IPS-NIHi11 (cell line): ENCODE data around the gene TMEM41B.
"Not testable (repeated sequence)": the region's sequence is repeated elsewhere in the genome, so short reads cannot be mapped to it uniquely, and the experiment has no call there.

Experiments used
- DNase-seq: peaks from one replicate; pipeline ENCODE4 v3.0.0; 2012; ENCODE audit warnings: mixed read lengths, low spot score

TMEM41B gene

DNA sequence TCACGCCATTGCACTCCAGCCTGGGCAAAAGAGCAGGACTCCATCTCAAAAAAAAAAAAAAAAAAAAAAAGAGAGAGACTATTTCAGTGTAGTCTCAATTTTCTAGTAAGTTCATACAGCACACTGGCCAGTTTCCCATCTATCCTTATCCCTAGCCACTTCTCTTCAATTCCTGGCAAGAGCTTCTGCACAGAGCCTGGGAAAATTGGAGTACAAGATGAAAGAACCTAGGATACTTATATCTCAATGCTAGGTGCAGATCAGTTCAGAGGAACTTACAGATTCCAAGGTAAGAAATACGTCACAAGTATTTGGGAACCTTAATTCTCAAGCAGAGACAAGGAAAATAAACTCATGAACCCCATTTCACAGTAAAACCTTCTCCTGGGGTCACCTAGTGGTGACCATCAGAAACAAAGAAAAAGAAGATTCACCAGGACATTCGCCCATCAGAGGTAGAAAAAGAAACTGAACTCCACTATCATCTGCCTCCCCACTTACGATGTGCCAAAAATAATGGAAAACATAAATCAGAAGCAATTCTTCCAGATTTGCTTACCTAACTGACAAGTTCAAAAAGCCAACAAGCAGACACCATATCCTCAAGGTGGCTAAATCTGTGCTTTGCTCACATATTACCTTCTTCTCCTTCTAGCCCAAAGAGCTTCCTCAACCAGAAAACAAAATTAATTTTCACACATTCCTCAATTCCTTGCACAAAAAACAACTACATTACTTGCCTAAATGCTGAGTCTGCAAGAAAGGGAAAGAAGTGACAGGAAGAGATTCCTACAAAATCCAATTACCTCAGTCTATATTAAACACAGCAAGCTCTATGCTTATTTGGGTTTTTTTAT, 54.2 kb downstream of the TMEM41B start:
- DNase-seq: no peak

DNA sequence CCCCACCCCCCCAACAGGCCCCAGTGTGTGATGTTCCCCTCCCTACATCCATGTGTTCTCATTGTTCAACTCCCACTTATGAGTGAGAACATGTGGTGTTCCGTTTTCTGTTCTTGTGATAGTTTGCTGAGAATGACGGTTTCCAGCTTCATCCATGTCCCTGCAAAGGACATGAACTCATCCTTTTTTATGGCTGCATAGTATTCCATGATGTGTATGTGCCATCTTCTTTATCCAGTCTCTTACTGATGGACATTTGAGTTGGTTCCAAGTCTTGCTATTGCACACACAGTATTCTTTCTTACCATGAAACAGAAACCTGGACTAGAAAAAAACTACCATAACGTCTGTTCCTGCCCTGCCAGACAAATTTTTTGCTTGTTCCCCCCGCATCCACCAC, 56.1 kb downstream of the TMEM41B start:
- not testable (repeated sequence) for DNase-seq

- no peak for DNase-seq
Observed at GRCh38 chr11:9254416-9254815, 60.0 kb downstream of the TMEM41B start.

DNA sequence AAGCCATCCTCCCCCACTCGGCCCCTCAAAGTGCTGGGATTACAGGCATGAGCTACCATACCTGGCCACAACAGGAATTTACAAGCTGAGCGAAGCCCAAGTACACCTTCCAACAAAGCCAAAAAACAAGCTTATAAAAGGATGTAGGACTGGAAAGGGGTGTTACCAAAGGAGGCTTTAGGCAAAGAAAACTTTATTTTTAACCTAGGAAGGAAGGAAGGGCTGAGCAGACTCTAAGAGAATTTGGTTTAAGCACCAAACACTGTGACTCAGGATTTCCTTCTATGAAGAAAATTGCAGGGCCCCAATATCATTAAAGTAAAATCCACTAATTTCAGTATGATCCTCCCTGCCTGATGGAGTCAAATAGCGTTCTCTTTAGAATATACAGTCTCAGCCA, 61.3 kb downstream of the TMEM41B start:
- DNase-seq: no peak

DNA sequence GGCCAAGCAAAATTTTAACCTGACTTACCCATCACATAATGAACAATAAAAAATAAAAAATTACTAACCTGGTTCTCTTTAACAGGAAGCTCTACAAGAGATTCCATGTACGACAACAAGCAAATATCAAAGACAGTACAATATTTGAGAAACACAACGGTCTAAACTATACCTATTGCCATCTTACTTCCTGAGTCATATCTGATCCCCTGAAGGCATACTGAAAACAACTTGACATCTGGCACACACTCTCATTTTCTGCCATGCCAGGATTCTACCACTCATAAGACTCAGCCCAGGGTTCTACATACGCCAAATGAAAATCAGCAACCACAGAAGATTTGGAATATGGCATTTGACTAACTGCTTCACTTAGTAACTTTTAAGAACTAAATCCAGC, 63.1 kb downstream of the TMEM41B start:
- no peak for DNase-seq

DNA sequence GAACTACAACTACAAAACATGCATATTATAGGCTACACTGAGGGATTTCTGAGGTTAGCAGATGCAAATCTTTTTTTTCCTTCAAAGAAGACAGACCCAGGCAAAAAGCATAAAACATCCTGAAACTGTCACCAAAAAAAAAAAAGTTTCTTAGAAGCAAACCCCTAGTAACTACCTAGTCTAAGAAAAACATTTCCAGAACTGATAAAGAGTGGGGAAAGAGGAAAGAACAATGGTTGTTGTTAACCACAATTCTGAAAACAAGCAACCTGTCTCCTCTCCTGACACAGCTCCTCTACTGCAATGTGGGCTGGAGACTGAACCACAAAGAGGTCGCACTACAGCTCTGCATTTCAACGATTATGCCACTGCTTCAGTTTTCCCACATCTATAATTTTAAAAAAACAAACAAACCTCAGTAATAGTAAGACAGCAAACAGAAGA, 64.2 kb downstream of the TMEM41B start:
- DNase-seq: no peak

- no peak for DNase-seq
Observed at GRCh38 chr11:9249252-9249651, 65.1 kb downstream of the TMEM41B start.

- no peak for DNase-seq
Observed at GRCh38 chr11:9247863-9248262, 66.5 kb downstream of the TMEM41B start.

DNA sequence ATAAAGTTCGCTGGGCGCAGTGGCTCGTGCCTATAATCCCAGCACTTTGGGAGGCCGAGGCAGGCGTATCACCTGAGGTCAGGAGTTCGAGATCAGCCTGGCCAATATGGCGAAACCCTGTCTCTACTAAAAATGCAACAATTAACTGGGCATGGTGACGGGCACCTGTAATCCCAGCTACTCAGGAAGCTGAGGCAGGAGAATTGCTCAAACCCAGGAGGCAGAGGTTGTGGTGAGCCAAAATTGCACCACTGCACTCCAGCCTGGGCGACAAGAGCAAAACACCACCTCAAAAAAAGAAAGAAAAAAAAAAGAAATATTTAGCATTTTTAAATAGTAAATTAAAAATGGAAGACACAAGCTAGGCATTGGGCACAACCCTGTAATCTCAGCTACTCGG, 78.2 kb downstream of the TMEM41B start:
- not testable (repeated sequence) for DNase-seq

DNA sequence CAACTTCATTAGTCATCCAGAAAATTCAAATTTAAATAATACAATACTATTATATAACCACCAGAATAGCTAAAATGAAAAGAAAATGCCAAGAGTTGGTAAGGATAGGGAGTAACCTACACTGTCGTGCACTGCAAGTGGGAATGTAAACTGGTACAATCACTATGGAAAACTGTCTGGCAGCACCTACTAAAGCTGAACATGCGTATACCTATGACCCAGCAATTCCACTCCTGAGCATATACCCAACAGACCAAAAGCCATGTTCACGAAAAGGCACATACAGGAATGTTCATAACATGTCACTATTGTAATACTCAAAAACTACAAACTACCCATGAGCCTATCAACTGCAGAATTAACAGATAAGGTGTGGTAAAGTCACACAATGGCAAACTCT, 81.9 kb downstream of the TMEM41B start:
- DNase-seq: no peak

GRCh38 chr11:9231848-9232177, 82.6 kb downstream of the TMEM41B start:
- no peak for DNase-seq
